Measurements from ENCODE around the gene EEFSEC.

EEFSEC gene

GRCh38 chr3:128399221-128399915 lies 246.1 kb downstream of the EEFSEC start:
- Histone ChIP-seq H3K27ac (ENCODE audit: low read length) (no peak overlapping the region), H3K9ac (ENCODE audit: low read length) (no peak overlapping the region), H3K4me1 (ENCODE audit: low read length) (no peaks in the 10 kb centered on the region), H4K20me1 (ENCODE audit: insufficient read depth, low read length) (no peaks in the 10 kb centered on the region), H2AFZ (ENCODE audit: low read depth, low read length) (no peak overlapping the region), H3K36me3 (replicated peaks; ENCODE audit: low read depth, low read length) (no peaks in the 10 kb centered on the region), H3K27me3 (ENCODE audit: low read depth, low read length) (no peaks in the 10 kb centered on the region), H3K79me2 (ENCODE audit: low read length) (no peaks in the 10 kb centered on the region), H3K4me3 (ENCODE audit: low read length) (no peak overlapping the region), H3K4me2 (ENCODE audit: low read length) (no peak overlapping the region), H3K9me3 (ENCODE audit: insufficient read depth, low read length) (no peaks in the 10 kb centered on the region)
- no peak for TF ChIP-seq EZH2phosphoT487 (IDR thresholded peaks at IDR 0.05; ENCODE audit: low read depth)
- TF ChIP-seq, protein P1, sequence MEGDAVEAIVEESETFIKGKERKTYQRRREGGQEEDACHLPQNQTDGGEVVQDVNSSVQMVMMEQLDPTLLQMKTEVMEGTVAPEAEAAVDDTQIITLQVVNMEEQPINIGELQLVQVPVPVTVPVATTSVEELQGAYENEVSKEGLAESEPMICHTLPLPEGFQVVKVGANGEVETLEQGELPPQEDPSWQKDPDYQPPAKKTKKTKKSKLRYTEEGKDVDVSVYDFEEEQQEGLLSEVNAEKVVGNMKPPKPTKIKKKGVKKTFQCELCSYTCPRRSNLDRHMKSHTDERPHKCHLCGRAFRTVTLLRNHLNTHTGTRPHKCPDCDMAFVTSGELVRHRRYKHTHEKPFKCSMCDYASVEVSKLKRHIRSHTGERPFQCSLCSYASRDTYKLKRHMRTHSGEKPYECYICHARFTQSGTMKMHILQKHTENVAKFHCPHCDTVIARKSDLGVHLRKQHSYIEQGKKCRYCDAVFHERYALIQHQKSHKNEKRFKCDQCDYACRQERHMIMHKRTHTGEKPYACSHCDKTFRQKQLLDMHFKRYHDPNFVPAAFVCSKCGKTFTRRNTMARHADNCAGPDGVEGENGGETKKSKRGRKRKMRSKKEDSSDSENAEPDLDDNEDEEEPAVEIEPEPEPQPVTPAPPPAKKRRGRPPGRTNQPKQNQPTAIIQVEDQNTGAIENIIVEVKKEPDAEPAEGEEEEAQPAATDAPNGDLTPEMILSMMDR (IDR thresholded peaks at IDR 0.05; ENCODE audit: low read depth, low read length): no peak

GRCh38 chr3:128400671-128401070 lies 247.4 kb downstream of the EEFSEC start:
- Histone ChIP-seq H3K27ac (ENCODE audit: low read length) (no peak overlapping the region), H3K4me3 (ENCODE audit: low read length) (no peak overlapping the region), H3K27me3 (ENCODE audit: low read depth, low read length) (no peaks in the 10 kb centered on the region), H3K4me2 (ENCODE audit: low read length) (no peak overlapping the region), H3K79me2 (ENCODE audit: low read length) (no peaks in the 10 kb centered on the region), H2AFZ (ENCODE audit: low read depth, low read length) (no peak overlapping the region), H3K36me3 (replicated peaks; ENCODE audit: low read depth, low read length) (no peaks in the 10 kb centered on the region), H4K20me1 (ENCODE audit: insufficient read depth, low read length) (no peaks in the 10 kb centered on the region; the same call in 1 of the 2 replicates), H3K9ac (ENCODE audit: low read length) (no peak overlapping the region), H3K4me1 (ENCODE audit: low read length) (no peaks in the 10 kb centered on the region), H3K9me3 (ENCODE audit: insufficient read depth, low read length) (no peaks in the 10 kb centered on the region)
- TF ChIP-seq, protein P1 (IDR thresholded peaks at IDR 0.05; ENCODE audit: low read depth, low read length): no peak
- no peak for TF ChIP-seq EZH2phosphoT487 (IDR thresholded peaks at IDR 0.05; ENCODE audit: low read depth)

DNA sequence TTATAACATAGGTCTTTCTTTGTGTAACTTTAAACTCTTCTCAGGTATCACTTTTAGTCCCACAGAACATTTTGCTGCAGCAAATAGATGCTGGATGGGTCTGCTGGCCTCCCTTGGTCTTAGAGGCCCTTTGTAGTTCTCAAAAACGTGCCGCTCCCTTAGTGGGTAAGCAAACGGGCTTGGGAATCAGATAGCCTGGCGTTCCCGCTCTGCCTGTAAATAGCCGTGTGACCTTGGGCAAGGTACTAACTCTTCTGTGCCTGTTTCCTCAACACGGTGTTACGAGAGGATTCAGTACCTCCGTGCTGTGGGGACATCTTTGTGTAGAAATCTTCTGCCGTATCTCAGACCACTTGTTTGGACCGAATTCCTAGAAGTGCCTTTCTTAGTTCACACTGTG lies 249.0 kb downstream of the EEFSEC start:
- no peaks in the 10 kb centered on the region for H3K9me3 ChIP-seq (ENCODE audit: insufficient read depth, low read length)
- TF ChIP-seq EZH2phosphoT487 (IDR thresholded peaks at IDR 0.05; ENCODE audit: low read depth): no peak
- no peak overlapping the region for H3K9ac ChIP-seq (ENCODE audit: low read length)
- H3K36me3 ChIP-seq (replicated peaks; ENCODE audit: low read depth, low read length): no peaks in the 10 kb centered on the region
- no peaks in the 10 kb centered on the region for H3K4me1 ChIP-seq (ENCODE audit: low read length)
- H3K79me2 ChIP-seq (ENCODE audit: low read length): no peaks in the 10 kb centered on the region
- no peak overlapping the region for H3K4me3 ChIP-seq (ENCODE audit: low read length)
- no peak overlapping the region for H3K27ac ChIP-seq (ENCODE audit: low read length)
- no peaks in the 10 kb centered on the region for H3K27me3 ChIP-seq (ENCODE audit: low read depth, low read length)
- H2AFZ ChIP-seq (ENCODE audit: low read depth, low read length): no peak overlapping the region
- H4K20me1 ChIP-seq (ENCODE audit: insufficient read depth, low read length): no peaks in the 10 kb centered on the region; the same call in 1 of the 2 replicates
- H3K4me2 ChIP-seq (ENCODE audit: low read length): no peak overlapping the region

GRCh38 chr3:128402998-128403397 lies 249.7 kb downstream of the EEFSEC start:
- Histone ChIP-seq H3K27me3 (ENCODE audit: low read depth, low read length) (no peaks in the 10 kb centered on the region), H3K4me3 (ENCODE audit: low read length) (no peak overlapping the region), H3K79me2 (ENCODE audit: low read length) (no peaks in the 10 kb centered on the region), H3K4me2 (ENCODE audit: low read length) (no peak overlapping the region), H3K27ac (ENCODE audit: low read length) (no peak overlapping the region), H3K36me3 (replicated peaks; ENCODE audit: low read depth, low read length) (no peaks in the 10 kb centered on the region), H3K9me3 (ENCODE audit: insufficient read depth, low read length) (no peaks in the 10 kb centered on the region), H3K4me1 (ENCODE audit: low read length) (no peaks in the 10 kb centered on the region), H2AFZ (ENCODE audit: low read depth, low read length) (no peak overlapping the region), H3K9ac (ENCODE audit: low read length) (no peak overlapping the region), H4K20me1 (ENCODE audit: insufficient read depth, low read length) (no peaks in the 10 kb centered on the region; the same call in 1 of the 2 replicates)
- TF ChIP-seq, protein P1 (IDR thresholded peaks at IDR 0.05; ENCODE audit: low read depth, low read length): no peak
- TF ChIP-seq EZH2phosphoT487 (IDR thresholded peaks at IDR 0.05; ENCODE audit: low read depth): no peak

Data from OCI-LY3 (cell line).